Heart right ventricle (tissue), 16 donors: Measurements from ENCODE around the gene CASP10. TPM values are rescaled to one million over a fixed set of nuclear protein-coding genes. Genes with fewer than 3 reads are reported as not detected.

Experiments
- ATAC-seq, 8 donors: fragments of 200-7000 bp; cut with Tn5 transposase; one replicate each; pipeline ENCODE4 v1.9.1; 2020; ENCODE audit warnings: mild to moderate bottlenecking in 8 of 8, moderate library complexity in 8 of 8, moderate number of reproducible peaks in 1 of 8
- DNase-seq, 2 donors: peaks; one replicate each; pipeline ENCODE4 v3.0.0-alpha.2; 2020
- H3K27ac ChIP-seq, 10 donors: fragments of 200-600 bp; sonication (generic) in 2 of 10; one replicate each; pipeline versions ENCODE4 v1.5.0 to v1.8.0; 2020 to 2022; ENCODE audit warnings: mild to moderate bottlenecking in 3 of 10
- H3K27me3 ChIP-seq, 7 donors: fragments of 200-600 bp; one replicate each; pipeline ENCODE4 v1.8.0; 2021 to 2022; ENCODE audit warnings: mild to moderate bottlenecking in 2 of 7
- H3K36me3 ChIP-seq, 9 donors: fragments of 200-600 bp; sonication (generic) in 1 of 9; one replicate each; pipeline versions ENCODE4 v1.5.0 to v1.8.0; 2020 to 2022; ENCODE audit warnings: mild to moderate bottlenecking in 2 of 9
- H3K4me1 ChIP-seq, 9 donors: fragments of 200-600 bp; sonication (generic) in 1 of 9; one replicate each; pipeline versions ENCODE4 v1.5.0 to v1.8.0; 2020 to 2022; ENCODE audit warnings: mild to moderate bottlenecking in 4 of 9
- H3K4me3 ChIP-seq, 10 donors: fragments of 200-600 bp; sonication (generic) in 2 of 10; one replicate each; pipeline versions ENCODE4 v1.5.0 to v1.8.0; 2020 to 2022; ENCODE audit warnings: mild to moderate bottlenecking in 7 of 10, moderate library complexity in 2 of 10
- H3K9me3 ChIP-seq, 11 donors: fragments of 200-600 bp in 10 of 11; sonication (generic) in 2 of 11; one replicate each; pipeline versions ENCODE4 v1.5.0 to v1.8.0; 2013 to 2022; ENCODE audit warnings: mild to moderate bottlenecking in 2 of 11, control low read depth in 1 of 11, moderate library complexity in 1 of 11
- CTCF ChIP-seq, 9 donors: fragments of 200-600 bp; sonication (generic) in 2 of 9; IDR thresholded peaks; one replicate each; pipeline versions ENCODE4 v1.5.0 to v1.8.0; 2021 to 2022; ENCODE audit warnings: antibody characterized with exemption in 9 of 9, mild to moderate bottlenecking in 5 of 9, moderate library complexity in 1 of 9
- WGBS, 2 donors: extraction: QIAGEN DNeasy Blood & Tissue Kit; methylation state at CpG; one replicate each; pipeline ENCODE4 v1.1.7; 2013; ENCODE audit warnings: inconsistent platforms in 1 of 2; 5-methylcytosine and 5-hydroxymethylcytosine counted together
- intact Hi-C, 10 donors: fragments of 100-400 bp; cut with DNase I; formaldehyde crosslinking; loops; one replicate each; pipeline versions ENCODE4 v1.11.1 to v1.14.2; 2022
- polyA plus RNA-seq, 2 donors: library from polyadenylated mRNA; stranded (reverse); fragments of 200-250 nt; gene quantifications; one replicate each; pipeline ENCODE4 v1.2.3, GENCODE V29; 2013
- total RNA-seq, 10 donors: library from RNA; stranded (reverse); fragmentation: NEBNext Ultra II Directional in 3 of 10; extraction: Animal tissue kit (Norgen Biotek cat#: 25700) in 3 of 10; gene quantifications; one replicate each; pipeline versions ENCODE4 v1.2.1 to v1.2.4, GENCODE V29; 2021 to 2023
- donor health status: Arrhythmogenic right ventricular cardiomyopathy.
- donor health status: ischemic (EF 13 %, LVEDD 7.1; RV severe dilation, severe dysfunction).
- donor health status: healthy with polysubstance abuse.
- donor health status: DM: no; HTN: yes; CAD: no.
- donor health status: DM: no; HTN: no; CAD: no.
- donor health status: ischemic (EF 25% LVEDD 6.9; RV normal size, moderate dysfunction).
- donor health status: ischemic (EF 25% LVEDD 5.7; RV mildly dilated, moderate dysfunction).
- donor health status: healthy.
- donor health status: DM: yes; HTN: yes; CAD: no.
- donor health status: Ischemic cardiomyopathy.
- donor health status: ischemic (EF 35%, LVEDD 5.7; RV mildly dilated, moderate dysfunction).
- donor health status: nonischemic (EF 11% LVEDD 7.7; RV severe dilation, severe dysfunction).
- donor health status: DM: yes; HTN: yes; CAD: no.
- donor health status: PGD.
- donor health status: ischemic (EF 29% LVEDD 5.4; RV normal size, mild dysfunction).
- donor health status: nonischemic (EF 23%, LVEDD 6.1; RV moderate dilation, normal function).

The CASP10 gene
- total and polyA plus RNA-seq, 12 donors: 2.0 to 13.2 (median 5.6) TPM

GRCh38 chr2:201257956-201258665, 75.2 kb downstream of the CASP10 start:
- H3K27me3 ChIP-seq: no peaks in the 10 kb centered on the region
- 11 to 19% methylated on average over 10 of the region's 10 CpGs for WGBS, 2 donors
- intact Hi-C loops: loop anchor here in 2 of 10 donors (5.0 to 10.0 kb wide), 2 partner anchors 104 to 107 kb away; no protein-coding TSS in a partner anchor

GRCh38 chr2:201258666-201259615, 76.0 kb downstream of the CASP10 start:
- Histone ChIP-seq H3K9me3 (no peaks in the 10 kb centered on the region), H3K4me1 (peaks cover 2 to 79% (median 12%) of the 10 kb centered on the region in 9 donors), H3K4me3 (peak overlapping the region; percentile 39 to 71 (median 66)), H3K36me3 (no peaks in the 10 kb centered on the region), H3K27ac (peak overlapping the region; percentile 38 to 95 (median 86)), H3K27me3 (no peaks in the 10 kb centered on the region)
- peak in 5 of 8 donors; percentile 14 to 45 (median 27) for ATAC-seq
- 36 to 45% methylated on average over 15 of the region's 15 CpGs for WGBS, 2 donors
- TF ChIP-seq CTCF (IDR thresholded peaks at IDR 0.05): peak in 3 of 9 donors; percentile 19 to 27 (median 27)
- intact Hi-C loops: loop anchor here in 2 of 10 donors (5.0 to 10.0 kb wide), 2 partner anchors 103 to 106 kb away; no protein-coding TSS in a partner anchor
- no peak for DNase-seq

More at GRCh38 chr2:201257956-201258665, 75.2 kb downstream of the CASP10 start:
- no peaks in the 10 kb centered on the region for H3K9me3 ChIP-seq
- TF ChIP-seq CTCF (IDR thresholded peaks at IDR 0.05): no peak
- peak overlapping the region; percentile 39 to 71 (median 66) for H3K4me3 ChIP-seq
- H3K4me1 ChIP-seq: peaks cover 2 to 78% (median 12%) of the 10 kb centered on the region in 9 donors
- ATAC-seq: peak; percentile 72 to 87 (median 79)
- DNase-seq: peak; percentile 46 to 77
- peak overlapping the region; percentile 38 to 95 (median 86) for H3K27ac ChIP-seq
- no peaks in the 10 kb centered on the region for H3K36me3 ChIP-seq

GRCh38 chr2:201260302-201260800, 77.4 kb downstream of the CASP10 start, which contains the start of gene CASP8:
Gene CASP8 (plus strand): TSS chr2:201260536. CDS start chr2:201266487, 5,951 bp downstream.
- intact Hi-C loops: no loop called here
- Histone ChIP-seq H3K36me3 (no peaks in the 10 kb centered on the region), H3K27ac (peak within 1 kb of the TSS in 6 of 10 donors; percentile 16 to 95 (median 90)), H3K4me3 (peak within 1 kb of the TSS in 7 of 10 donors; percentile 2 to 70 (median 65)), H3K9me3 (no peaks in the 10 kb centered on the region), H3K27me3 (no peaks in the 10 kb centered on the region), H3K4me1 (peaks cover 2 to 81% (median 22%) of the 10 kb centered on the region in 9 donors)
- no peak for DNase-seq
- TF ChIP-seq CTCF (IDR thresholded peaks at IDR 0.05): no peak
- peak in 2 of 8 donors; percentile 29 to 55 for ATAC-seq
- WGBS, 2 donors: 78 to 84% methylated on average over 10 of the region's 10 CpGs
